GM21737 (cell line): Measurements from ENCODE around the gene TACC3.

Source experiments
- ATAC-seq: cut with Tn5 transposase; IDR thresholded peaks from one replicate; pipeline ENCODE4 v1.9.1; 2021; ENCODE audit warnings: mild to moderate bottlenecking, moderate library complexity; ENCODE audit not compliant: unreplicated experiment

Gene TACC3

DNA sequence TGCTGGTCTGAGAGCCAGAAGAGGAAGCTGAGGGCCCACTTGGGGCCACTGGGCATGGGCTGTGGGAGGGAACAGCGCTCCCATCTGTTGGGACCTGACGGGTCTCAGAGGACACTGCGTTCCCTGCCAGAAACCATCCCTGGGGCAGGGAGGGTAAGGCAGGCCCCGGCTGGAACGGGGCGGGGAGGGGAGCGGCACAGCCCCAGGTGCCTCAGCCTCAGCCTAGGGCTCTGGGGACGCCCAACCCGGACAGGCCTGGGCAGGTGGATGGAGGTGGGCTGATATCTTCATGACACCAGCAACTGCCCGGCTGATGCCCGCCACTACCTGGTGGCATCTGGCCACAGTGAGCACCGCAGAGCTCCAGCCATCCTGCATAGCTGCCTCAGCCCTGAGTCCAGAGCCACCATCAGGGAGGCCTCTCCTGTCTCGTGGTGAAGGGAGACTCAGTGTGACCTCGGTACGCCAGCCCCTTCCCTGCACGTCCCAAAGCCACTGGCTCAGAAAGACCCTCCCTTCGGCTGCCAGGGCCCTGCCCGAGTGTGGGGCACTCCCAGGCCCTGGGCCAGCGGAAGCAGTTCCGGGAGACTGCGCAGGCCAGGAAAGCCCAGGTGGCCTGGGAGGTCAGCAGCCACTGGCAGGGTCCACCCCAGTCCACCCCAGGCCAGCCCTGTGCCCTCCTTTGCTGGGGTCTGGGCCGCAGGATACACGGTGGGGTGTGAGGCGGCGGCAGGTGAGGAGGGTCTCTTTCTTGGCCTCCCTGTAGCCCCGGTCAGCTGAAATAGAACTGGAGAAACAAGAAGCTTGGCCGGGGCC lies 37.2 kb downstream of the TACC3 start:
- ATAC-seq: no peak

DNA sequence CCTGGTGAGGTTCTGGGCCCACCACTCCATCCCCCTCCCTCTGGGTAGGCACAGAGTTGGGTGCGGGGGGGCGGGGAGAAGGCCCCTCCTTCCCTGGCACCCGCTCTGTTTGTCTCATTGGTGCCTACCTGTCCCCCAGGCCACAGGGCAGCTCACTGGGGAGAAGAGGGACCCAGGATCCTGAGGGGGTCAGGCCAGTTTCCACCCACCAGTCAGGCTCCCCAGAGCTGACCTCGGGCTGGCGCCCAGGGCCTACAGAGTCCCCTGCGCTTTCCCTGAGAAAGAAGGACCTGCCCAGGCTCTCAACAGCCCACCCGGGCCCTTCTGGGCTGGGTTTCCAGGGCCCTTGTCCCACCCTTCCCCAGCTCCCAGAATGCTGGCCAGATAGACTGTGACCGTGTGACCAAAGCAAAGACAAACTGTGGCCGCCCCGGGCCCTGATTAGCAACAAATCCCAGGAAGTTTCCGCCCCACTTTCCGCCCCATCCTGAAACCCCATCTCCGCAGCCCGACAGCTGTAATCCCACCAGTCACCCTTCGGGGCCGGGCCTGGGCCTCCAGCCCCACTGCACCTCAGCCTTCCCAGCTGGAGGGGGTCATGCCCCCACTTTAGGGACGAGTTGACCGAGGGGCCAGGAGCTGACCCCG lies 38.0 kb downstream of the TACC3 start:
- ATAC-seq: no peak

DNA sequence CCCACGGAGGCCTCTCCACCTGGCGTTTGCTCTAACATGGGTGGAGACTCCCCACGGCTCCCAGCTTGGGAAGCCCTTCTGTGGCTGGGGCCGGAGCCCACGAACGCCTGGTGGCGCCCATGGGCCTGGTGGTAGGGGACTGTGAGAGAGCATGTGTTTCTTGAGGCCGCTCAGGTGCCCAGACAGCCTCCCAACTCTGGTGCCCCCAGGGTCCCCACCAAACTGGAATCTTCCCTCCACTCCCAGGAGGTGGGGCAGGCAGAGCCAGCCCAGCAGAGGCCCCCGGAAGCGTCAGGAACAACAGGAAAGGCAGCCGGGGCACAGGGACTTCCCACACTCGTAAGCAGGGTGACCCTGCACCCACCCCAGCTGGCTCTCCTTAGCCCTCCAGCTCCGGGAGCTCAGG lies 38.5 kb downstream of the TACC3 start:
- ATAC-seq: no peak

DNA sequence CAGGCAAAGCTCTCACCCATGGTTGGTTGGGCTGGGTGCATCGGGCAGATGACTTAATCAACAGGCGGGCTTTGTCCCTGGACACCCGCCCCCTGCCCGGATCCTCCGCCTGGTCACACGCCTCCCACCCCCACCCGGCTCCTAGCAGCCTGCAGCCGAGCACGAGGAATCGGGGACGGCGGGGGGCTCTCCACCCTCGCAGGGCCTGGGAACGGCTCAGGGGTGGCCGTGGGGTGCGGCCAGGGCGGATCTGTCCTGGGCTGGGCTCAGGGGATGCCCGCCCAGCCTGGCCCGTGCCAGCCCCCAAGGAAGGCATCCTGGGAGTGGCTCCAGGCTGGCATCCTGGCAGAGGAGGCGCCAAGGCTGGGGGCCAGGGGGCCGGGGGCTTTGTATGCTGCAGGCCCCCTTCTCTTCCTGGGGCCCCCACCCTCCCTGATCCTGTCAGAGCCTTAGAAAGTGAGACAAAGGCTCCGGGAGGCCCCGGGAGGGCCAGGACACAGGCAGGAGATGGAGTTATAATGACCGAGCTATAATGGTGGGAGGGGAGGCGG lies 39.3 kb downstream of the TACC3 start:
- ATAC-seq: no peak

DNA sequence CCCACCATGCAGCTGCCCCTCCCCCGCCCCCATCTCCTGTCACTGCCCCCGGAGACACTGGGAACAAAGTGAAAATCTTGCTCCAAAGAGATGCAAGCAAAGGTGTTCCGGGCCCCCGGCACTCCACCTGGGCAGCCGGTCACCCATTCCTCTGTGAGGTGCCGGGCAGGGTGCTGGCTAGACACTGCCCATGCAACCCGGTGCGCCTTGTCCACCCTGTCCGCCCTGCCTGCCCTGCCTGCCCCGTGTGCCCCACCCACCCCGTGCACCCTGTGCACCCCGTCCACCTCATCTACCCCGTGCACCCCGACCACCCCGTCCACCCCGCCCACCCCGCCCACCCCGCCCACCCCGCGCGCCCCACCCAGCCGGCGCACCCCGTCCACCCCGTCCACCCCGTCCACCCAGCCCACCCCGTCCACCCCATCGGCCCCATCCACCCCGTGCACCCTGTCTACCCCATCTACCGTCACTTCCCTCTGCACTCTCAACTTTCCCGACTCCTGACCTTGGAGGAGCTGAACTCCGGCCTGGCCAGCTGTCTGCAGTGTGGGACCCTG lies 39.9 kb downstream of the TACC3 start:
- ATAC-seq: no peak

DNA sequence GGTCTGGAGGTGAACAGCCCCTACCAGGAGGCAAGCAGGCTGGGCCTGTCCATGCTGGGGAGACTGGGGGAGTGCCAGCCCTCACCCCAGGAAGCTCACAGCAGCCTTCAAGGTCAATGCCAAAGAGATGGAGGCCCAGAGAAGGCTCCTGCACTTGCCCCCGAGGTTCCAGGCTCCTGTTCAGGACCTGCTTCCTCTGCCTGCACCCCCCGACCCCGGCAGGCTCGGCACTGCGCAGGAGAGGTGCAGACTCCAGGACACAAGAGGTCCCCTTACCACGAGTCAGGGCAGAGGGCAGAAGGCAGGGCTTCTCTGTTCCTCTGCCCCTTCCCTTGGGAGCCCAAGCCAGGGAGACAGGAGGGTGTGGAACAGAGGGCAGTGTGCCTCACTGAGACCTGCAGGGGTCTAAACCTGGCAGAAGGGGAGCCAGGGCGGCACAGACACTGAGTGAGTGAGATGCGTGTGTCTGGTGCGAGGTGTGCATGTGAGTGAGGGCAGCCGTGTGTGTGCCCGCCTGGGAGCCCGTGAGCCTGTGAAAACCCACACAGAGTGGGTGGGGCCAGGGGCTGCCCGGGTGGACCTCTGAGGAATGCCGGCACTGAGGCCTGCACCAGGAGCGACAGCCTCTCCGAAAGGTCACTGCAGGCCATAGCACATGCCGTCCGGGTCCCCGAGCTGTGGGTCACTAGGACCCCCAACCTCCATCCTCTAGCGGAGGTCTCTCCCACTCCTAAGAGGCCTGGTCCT lies 41.1 kb downstream of the TACC3 start:
- no peak for ATAC-seq

DNA sequence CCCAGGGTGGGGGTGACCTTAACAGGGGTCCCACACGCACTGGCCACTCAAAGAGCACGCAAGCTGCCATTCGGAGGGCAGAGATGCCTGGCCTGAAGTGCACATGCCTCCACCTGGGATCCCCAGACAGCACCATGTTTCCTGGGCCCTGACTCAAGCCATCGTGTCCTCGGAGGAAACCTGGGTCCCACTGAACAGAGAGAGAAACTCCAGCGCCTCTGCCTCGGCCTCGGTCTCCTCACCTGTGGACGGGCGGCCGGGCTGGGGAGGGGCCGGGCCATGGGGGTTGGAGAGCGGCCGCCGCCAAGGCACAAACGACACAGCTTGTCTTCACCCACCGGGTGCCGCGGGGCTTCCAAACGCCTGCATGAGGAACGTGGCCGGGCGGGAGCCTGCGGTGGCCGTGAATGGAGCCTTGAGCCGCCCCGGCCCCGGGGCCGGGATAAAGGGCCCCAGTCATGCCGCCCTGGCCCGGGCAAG lies 41.8 kb downstream of the TACC3 start:
- ATAC-seq: no peak

DNA sequence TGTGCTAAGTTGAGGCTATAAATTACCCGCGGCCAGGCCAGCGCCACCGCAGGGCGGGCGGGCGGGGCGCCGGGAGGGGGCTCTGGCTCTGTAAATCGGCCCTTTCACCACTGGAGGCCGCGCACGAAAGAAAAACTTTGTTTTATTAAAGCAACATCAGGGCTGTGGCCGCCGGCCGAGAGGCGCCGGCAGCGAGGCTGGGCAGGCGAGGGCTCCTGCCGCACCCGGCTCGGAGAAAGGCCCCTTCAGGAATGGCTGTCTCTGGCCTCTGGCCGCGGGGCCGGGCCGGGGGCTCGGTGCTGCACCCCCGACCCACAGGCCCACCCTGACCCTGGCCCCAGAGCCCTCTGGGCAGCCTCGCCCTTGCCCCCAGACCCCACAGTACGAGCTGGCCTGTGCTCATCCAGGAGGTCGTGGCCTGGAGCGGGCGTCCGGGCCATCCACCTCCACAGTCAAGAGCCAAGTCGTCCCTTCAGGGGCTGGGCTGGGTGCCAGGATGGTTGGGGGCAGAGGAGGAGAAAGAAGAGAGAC lies 42.3 kb downstream of the TACC3 start:
- ATAC-seq: no peak

DNA sequence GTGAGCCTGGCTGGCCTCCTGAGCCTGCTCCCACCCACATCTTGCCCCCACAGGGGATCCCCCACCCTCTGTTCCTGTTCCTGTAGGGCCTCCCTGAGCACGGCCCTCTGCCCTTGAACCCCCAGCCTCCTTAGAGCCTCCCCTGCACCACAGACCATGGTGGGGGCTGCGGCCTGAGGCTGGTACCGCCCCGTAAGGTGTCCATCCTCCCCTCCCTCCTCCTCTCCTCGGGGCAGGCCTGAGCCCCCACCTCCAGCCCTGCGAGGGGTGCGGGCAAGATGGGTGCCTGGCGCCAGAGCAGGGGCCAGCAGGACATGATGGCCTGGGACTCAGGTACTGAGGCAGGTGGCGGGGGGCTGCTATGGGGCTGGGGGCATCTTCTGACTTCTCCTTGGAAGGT lies 43.3 kb downstream of the TACC3 start:
- no peak for ATAC-seq

DNA sequence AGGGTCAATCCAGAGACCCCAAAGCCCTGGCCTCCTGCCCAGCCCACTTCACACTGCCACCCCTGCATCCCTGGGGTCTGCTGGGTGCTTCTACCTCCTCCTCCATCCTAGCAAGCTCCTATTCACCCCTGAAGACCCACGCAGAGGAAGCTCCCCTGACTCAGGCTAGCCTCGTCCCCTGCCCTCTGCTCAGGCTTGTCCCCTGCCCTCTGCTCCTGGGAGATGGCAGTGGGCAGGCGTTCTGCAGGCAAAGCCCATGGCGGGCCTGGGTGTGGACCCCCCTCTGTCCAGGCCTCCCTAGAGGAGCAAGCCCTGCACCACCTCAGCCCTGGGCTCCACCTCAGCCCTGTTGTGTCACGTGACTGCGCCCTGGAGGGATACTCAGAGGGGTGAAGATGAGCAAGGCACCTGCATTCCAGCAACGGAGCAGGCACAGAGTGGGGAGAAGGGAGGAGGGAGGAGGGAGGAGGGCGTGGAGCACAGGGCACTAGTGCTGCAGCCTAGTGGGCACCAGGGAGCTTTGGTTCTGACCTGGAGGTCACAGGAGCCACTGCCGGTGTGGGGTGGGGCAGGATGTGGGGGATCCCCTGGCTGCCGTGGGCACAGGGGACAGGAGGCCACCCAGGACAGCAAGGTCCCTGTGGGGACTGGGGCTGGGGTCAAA lies 44.2 kb downstream of the TACC3 start:
- ATAC-seq: no peak

DNA sequence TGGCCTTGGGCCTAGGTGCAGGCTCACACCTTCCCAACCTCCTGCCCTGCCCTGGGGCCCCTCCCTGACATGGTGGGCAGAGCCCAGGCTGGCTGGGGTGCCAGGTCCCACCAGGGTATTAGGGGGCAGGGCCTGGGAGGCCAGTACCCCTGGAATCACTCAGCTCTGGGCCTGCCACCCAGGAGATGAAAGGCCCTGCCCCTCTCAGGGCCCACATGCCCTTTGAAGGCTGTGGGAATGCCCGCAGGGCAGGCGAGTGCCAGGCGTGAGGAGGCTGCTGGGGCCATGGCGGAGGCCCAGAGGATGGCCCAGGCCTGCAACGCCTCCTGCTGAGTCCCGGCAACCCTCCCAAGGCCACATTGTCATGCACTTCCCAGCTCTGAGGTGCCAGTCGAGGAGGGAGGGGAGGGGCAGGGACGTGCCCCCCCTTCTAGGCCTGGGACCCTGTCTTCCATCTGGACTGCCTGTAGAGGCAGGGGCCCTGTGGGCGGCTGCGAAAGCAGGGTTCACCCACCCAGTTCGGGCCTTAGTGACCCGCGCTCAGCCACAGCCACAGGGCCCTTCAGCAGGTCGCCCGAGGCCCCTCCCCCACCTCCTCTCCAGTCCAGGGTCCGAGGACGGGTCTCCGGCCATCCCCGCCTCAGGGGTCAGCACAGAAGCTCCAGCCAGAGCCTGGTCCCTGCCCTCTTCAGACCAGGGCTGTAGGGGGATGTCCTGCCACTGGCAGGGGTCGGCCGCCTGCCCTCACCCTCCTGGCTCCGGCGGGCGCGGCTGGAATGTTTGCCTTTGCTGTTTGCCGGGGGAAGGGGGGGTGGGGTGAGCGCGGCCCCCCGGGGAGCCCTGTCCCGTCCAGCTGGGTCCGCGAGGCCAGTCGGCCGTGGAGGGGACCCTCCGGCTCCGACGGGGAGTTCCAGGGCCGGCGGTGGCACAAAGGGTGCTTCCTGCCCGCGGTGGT lies 45.1 kb downstream of the TACC3 start:
- ATAC-seq: no peak

DNA sequence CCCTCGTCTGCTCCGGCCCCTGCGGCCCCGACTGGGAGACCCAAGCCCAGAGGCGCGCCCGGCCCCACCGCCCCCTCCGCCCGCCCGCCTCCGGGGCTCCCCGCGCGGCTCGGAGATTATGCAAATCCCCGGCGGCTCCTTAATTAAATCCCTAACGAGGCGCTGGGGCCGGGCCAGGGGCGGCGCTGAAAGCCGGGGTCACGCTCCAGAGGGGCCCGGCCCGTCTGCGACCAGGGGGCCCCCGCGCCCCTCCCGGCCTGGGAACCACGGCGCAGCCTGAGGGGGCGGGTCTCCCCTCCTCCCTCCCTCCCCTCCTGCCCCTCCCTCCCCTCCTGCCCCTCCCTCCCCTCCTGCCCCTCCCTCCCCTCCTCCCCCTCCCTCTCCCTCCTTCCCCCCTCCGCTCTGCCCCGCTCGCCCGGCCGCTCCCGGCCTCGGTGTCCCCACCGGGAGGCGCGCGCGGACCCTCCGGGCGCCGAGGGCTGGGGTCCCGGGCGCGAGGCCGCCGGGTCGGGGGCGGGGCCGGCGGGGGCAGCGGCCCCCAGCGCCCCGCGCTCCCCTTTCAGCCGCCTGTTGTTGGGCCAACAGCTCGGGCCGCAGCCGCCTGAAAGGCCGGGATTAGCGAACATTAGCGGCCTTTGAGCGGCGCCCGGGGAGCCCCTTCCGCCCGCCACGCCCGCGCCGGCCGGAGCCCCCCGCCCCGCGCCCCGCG lies 45.9 kb downstream of the TACC3 start:
- ATAC-seq: no peak

DNA sequence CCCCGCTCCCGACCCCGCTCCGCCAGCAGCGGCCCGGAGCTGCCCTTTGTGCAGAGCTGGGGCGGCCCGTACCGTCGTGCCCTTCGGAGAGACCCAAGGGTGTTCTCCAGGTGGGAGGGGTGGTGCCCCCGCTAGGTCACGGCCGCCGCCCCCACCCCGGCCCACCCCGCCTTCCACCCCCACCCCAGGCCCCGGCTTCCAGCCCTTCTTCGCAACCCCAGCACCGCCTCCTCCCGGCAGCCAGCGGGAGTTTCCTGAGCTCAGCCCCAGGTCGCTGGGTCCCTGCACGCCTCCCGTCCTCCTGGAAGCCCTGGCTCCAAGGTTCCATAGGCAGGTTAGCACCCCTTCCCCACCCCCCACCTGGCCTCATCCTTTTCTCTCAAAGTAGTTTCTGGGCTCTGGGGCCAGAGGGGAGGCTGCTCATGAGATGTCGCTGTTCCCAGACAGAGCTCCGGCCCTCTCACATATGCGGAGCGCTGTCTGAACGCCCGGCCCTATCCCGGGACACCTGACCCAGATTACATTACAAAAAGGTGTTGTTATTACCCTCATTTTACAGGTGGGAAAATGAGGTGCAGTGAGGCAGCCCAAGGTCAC lies 46.5 kb downstream of the TACC3 start:
- ATAC-seq: no peak

DNA sequence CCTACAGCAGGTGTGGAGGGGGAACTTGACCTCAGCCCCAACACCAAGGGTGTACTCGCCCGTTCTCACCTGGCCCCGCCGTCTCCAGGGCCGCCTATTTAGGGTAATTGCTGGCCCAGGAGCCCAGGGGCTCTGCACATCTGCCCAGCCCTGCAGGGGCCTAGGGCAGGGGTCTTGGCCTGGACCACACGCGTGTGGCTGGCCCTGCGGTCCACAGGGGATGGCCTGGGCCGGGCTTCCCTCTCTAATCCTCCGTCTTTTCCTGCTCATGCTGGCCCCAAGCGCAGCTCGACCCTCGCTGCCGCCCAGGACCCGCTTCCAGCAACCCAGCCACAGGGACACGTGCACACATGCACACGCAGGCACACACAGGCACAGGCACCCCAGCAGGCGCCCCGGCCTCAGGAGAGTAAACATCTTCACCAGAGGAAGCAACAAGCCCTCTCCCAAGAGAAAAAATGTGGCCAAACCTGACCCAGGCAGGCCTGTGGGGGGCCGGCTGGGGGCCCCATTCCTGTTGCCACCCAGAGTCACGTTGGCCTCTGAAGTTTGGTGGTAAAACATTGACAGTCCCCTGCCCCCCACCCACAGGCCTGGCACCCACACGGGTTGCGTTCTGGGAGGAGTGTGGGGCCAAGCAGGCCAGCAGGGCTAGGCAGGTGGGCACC lies 47.2 kb downstream of the TACC3 start:
- ATAC-seq: no peak

DNA sequence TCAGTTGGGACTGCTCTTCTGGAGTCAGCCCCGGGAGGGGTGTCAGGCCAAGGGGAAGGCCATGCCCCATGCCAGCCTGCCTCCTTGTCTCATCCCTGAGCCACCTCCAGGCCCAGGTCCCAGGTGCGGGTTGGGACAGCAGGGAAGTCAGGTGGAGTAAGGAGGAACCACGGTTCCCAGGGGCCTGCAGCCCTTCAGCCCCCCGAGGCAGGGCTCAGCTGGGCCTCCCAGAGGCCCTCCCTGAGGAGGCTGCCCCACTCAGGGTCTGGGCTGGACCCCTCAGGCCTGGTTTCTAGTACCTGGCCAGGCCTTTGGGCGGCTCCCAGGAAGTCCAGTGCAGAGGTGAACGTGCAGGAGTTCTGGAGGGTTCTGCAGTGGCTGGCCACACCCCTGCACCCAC lies 48.4 kb downstream of the TACC3 start:
- no peak for ATAC-seq

DNA sequence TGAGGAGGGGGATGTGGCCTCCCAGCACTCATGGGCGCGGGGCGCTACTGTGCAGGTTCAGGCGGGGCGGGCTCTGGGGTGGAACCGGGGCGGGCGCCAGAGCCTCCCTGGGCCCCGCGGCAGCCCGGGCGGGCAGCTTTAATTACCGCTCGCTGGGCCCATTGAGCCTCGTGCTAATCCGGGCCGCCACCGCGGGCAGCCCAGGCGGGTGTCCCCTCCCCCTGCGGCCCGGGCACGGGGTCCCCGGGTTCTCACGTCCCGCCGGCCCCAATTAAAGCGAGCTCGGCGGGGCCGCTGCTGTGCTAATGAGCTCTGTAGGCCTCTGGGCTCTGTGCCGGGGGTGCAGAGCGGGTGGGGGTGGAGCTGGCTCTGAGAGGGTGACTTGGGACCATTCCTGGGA lies 48.9 kb downstream of the TACC3 start:
- ATAC-seq: no peak

DNA sequence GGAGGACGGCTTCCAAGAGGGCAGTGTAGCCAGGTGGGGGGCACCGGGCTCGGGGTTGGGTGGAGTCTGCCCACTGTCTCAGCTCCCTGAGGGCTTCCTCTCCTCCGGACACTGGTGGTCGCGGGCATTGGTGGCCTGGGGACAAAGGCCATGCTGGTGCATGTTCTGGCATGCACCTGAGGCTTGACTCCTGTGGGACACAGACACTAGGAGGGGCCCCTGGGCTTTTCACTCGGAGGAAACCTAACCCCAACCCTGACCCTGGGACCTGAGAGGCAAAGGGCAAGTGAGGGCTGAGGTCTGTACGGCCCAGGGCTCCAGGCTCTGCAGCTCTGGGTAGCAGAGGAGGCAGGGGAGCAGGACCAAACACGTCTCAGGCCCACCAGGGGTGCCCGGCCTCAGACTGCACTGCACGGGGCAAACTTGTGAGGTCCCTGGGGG lies 49.5 kb downstream of the TACC3 start:
- ATAC-seq: no peak
